ENCODE data around the gene BOC. TPM values are rescaled to one million over a fixed set of nuclear protein-coding genes. Genes with fewer than 3 reads are reported as not detected.

The BOC gene
- total and polyA plus RNA-seq, 2 of the 4 experiments (the other 2 are of a cell fraction) = 6.8 to 15.2 TPM

DNA sequence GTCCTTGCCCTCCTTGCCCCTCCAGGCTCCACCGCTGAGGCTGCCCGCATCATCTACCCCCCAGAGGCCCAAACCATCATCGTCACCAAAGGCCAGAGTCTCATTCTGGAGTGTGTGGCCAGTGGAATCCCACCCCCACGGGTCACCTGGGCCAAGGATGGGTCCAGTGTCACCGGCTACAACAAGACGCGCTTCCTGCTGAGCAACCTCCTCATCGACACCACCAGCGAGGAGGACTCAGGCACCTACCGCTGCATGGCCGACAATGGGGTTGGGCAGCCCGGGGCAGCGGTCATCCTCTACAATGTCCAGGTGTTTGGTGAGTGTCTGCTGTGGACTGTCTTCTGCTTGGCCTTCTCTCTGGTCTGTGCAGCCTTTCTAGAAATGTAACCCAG lies 61.0 kb downstream of the BOC start:
- peaks cover 11% of the 10 kb centered on the region; the same call in 1 of the 2 replicates for H3K4me1 ChIP-seq (ENCODE audit: control insufficient read depth, insufficient read depth, low read length)
- H2BK120ac ChIP-seq (ENCODE audit: low read depth, low read length) = no peak overlapping the region
- no peak for ATAC-seq (ENCODE audit: low read depth)
- H3K23ac ChIP-seq (ENCODE audit: low read depth, low read length) = no peak overlapping the region
- H3K9me3 ChIP-seq (ENCODE audit: control insufficient read depth, insufficient read depth, low read length) = no peaks in the 10 kb centered on the region
- peaks cover 4% of the 10 kb centered on the region; the same call in 1 of the 2 replicates for H3K27me3 ChIP-seq (ENCODE audit: control insufficient read depth, insufficient read depth, low read length)
- H3K36me3 ChIP-seq (ENCODE audit: control insufficient read depth, insufficient read depth, low read length) = peaks cover 49% of the 10 kb centered on the region
- 100% methylated on average over 1 of the region's 13 CpGs; no CpG with 5 or more reads in 1 of the 2 experiments for WGBS, 2 experiments (ENCODE audit: extremely low coverage in 2 of 2, insufficient read length in 1 of 2)
- no peak overlapping the region for H2AFZ ChIP-seq (replicated peaks; ENCODE audit: low read length, poor library complexity)
- H3K4me2 ChIP-seq (ENCODE audit: low read depth, low read length) = no peak overlapping the region
- no peak overlapping the region for H3K56ac ChIP-seq (ENCODE audit: extremely low read depth, insufficient read depth, low read length)
- H4K8ac ChIP-seq (ENCODE audit: low read depth in 2 of 2, low read length in 2 of 2) = no peak overlapping the region
- intact Hi-C loops (cut with micrococcal nuclease) (no loop called here), in situ Hi-C loops (cut with MboI; ENCODE audit: low sequenced_read_pairs) (no loop called here), dilution Hi-C loops (cut with HindIII; ENCODE audit: low sequenced_read_pairs, unreplicated experiment) (no loop called here)
- POLR2A ChIA-PET (ENCODE audit: unreplicated experiment) = no interaction called here
- no peak overlapping the region for H2BK5ac ChIP-seq (ENCODE audit: low read depth, low read length, poor library complexity, severe bottlenecking)
- H4K91ac ChIP-seq (ENCODE audit: insufficient read depth, low read depth, low read length) = no peak overlapping the region
- no peak overlapping the region for H2BK20ac ChIP-seq (ENCODE audit: low read depth, low read length)
- no peak overlapping the region for H3K14ac ChIP-seq (replicated peaks; ENCODE audit: low read depth, low read length)
- no peak overlapping the region for H2AK5ac ChIP-seq (ENCODE audit: low read depth, low read length)
- CTCF ChIA-PET = interaction anchor here (1.0 kb wide), 1 partner anchor 9 kb away, joined by 3 read pairs; no protein-coding TSS in a partner anchor
- no peak overlapping the region for H4K5ac ChIP-seq (ENCODE audit: low read depth, low read length)
- no peak for DNase-seq
- no peak overlapping the region for H3K4ac ChIP-seq (ENCODE audit: low read depth, low read length)
- H3K9me1 ChIP-seq (ENCODE audit: insufficient read depth, low read length) = 0 out of 2 replicates have a peak, but pooled peaks cover 8% of the 10 kb centered on the region
- H3K79me1 ChIP-seq (ENCODE audit: low read depth in 1 of 2, low read length in 2 of 2) = no peaks in the 10 kb centered on the region
- no peaks in the 10 kb centered on the region; the same call in 1 of the 2 replicates for H4K20me1 ChIP-seq (ENCODE audit: insufficient read depth, low read length)
- no peak overlapping the region for H3K9ac ChIP-seq (ENCODE audit: low read depth, low read length)
- no peak overlapping the region for H2BK15ac ChIP-seq (ENCODE audit: low read depth, low read length)
- no peak overlapping the region for H2AK9ac ChIP-seq (replicated peaks; ENCODE audit: low read depth, low read length, poor library complexity)
- no peak overlapping the region for H3K27ac ChIP-seq (ENCODE audit: insufficient read depth, low read length)
- no peak overlapping the region for H3K18ac ChIP-seq (ENCODE audit: low read depth, low read length)
- no peak overlapping the region for H3K4me3 ChIP-seq (ENCODE audit: insufficient read depth, low read depth, low read length)
- BruUV-seq (replicated peaks) = no TSS peak
- TF ChIP-seq RAD21 (IDR thresholded peaks at IDR 0.05; ENCODE audit: low read length) = no peak
- TF ChIP-seq RCOR1 (IDR thresholded peaks at IDR 0.05; ENCODE audit: insufficient replicate concordance, low read length) = no peak
- TF ChIP-seq RFX5 (IDR thresholded peaks at IDR 0.05; ENCODE audit: low read depth, low read length) = no peak
- no peak for TF ChIP-seq BHLHE40 (IDR thresholded peaks at IDR 0.05; ENCODE audit: low read depth, low read length)
- TF ChIP-seq, protein P1, sequence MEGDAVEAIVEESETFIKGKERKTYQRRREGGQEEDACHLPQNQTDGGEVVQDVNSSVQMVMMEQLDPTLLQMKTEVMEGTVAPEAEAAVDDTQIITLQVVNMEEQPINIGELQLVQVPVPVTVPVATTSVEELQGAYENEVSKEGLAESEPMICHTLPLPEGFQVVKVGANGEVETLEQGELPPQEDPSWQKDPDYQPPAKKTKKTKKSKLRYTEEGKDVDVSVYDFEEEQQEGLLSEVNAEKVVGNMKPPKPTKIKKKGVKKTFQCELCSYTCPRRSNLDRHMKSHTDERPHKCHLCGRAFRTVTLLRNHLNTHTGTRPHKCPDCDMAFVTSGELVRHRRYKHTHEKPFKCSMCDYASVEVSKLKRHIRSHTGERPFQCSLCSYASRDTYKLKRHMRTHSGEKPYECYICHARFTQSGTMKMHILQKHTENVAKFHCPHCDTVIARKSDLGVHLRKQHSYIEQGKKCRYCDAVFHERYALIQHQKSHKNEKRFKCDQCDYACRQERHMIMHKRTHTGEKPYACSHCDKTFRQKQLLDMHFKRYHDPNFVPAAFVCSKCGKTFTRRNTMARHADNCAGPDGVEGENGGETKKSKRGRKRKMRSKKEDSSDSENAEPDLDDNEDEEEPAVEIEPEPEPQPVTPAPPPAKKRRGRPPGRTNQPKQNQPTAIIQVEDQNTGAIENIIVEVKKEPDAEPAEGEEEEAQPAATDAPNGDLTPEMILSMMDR (conservative IDR thresholded peaks at IDR 0.05; ENCODE audit: low read depth, low read length) = no peak
- TF ChIP-seq MXI1 (IDR thresholded peaks at IDR 0.05; ENCODE audit: borderline replicate concordance, low read depth, low read length) = no peak
- TF ChIP-seq NFE2L2 (IDR thresholded peaks at IDR 0.05; ENCODE audit: low read depth, low read length) = no peak
- TF ChIP-seq ELK1 (IDR thresholded peaks at IDR 0.05; ENCODE audit: borderline replicate concordance, low read depth, low read length) = no peak
- no peak for TF ChIP-seq SMC3 (IDR thresholded peaks at IDR 0.05; ENCODE audit: low read depth, low read length)
